ENCODE measurements around the gene GMPPB. TPM values are rescaled to one million over a fixed set of nuclear protein-coding genes. Genes with fewer than 3 reads are reported as not detected.

Gene GMPPB
- total RNA-seq, 2 experiments from 2014 or later, result 25.6 to 27.4 TPM

Other genes with a start within 250 kb of the GMPPB start
- gene BSN, start 169.5 kb downstream of the GMPPB start, total RNA-seq, result under 1 TPM; 0.12 to 0.20 TPM
- 100 to 1,000 TPM; 120 to 122 TPM for gene APEH, start 49.6 kb downstream of the GMPPB start, total RNA-seq
- 10 to 100 TPM; 10.7 to 13.1 TPM for gene MST1, start 34.5 kb downstream of the GMPPB start, total RNA-seq
- gene RNF123, start 34.4 kb downstream of the GMPPB start, total RNA-seq, result 10 to 100 TPM; 20.3 to 21.5 TPM
- gene AMIGO3, start 4.3 kb downstream of the GMPPB start, total RNA-seq, result not detected
- 10 to 100 TPM; 18.3 to 20.3 TPM for gene IP6K1, start 62.6 kb upstream of the GMPPB start, total RNA-seq
- not detected for gene CDHR4, start 75.9 kb upstream of the GMPPB start, total RNA-seq
- under 1 TPM; 0.33 to 0.37 TPM for gene INKA1, start 79.3 kb upstream of the GMPPB start, total RNA-seq
- gene UBA7, start 90.0 kb upstream of the GMPPB start, total RNA-seq, result 10 to 100 TPM; 93.5 to 97.7 TPM
- 10 to 100 TPM; 21.5 to 25.7 TPM for gene TRAIP, start 132.6 kb upstream of the GMPPB start, total RNA-seq
- under 1 TPM; 0.69 to 0.86 TPM for gene CAMKV, start 146.0 kb upstream of the GMPPB start, total RNA-seq
- under 1 TPM; 0.27 to 0.41 TPM for gene MST1R, start 179.9 kb upstream of the GMPPB start, total RNA-seq
- gene MON1A, start 205.9 kb upstream of the GMPPB start, total RNA-seq, result 1 to 10 TPM; 5.4 to 5.9 TPM
- 10 to 100 TPM; 89.1 to 98.2 TPM for gene RBM6, start 216.2 kb upstream of the GMPPB start, total RNA-seq